Loucy (cell line): ENCODE results near the gene ZNF624.
"Not testable (repeated sequence)": the region's sequence is repeated elsewhere in the genome, so short reads cannot be mapped to it uniquely, and the experiment has no call there.

ENCODE experiments used
- EZH2phosphoT487 ChIP-seq: fragments of 200-600 bp; IDR thresholded peaks from 2 replicates; pipeline ENCODE4 v1.6.1; 2018; ENCODE audit warnings: antibody characterized with exemption, mild to moderate bottlenecking, moderate library complexity, borderline replicate concordance
- TF ChIP-seq, protein P1 (sequence below): fragments of 200-600 bp; sonication (generic); conservative IDR thresholded peaks from 2 replicates; pipeline ENCODE4 v1.5.1; 2014; ENCODE audit warnings: mild to moderate bottlenecking, antibody characterized with exemption, low read length

DNA sequence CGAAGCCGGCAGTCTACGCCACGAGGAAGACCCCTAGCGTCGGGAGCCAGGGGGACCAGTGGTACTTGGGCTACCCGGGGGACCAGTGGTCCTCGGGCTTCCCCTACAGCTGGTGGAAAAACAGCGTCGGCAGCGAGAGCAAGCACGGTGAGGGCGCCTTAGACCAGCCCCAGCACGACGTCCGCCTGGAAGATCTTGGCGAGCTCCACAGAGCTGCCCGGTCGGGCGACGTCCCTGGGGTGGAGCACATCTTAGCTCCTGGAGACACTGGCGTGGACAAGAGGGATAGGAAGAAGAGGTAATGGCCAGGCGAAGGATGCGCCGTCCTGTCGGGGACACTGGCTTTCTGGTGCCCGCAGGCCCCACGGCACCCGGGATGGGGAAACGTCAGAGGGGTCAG is 36.8 kb upstream of the ZNF624 start:
- TF ChIP-seq, protein P1, sequence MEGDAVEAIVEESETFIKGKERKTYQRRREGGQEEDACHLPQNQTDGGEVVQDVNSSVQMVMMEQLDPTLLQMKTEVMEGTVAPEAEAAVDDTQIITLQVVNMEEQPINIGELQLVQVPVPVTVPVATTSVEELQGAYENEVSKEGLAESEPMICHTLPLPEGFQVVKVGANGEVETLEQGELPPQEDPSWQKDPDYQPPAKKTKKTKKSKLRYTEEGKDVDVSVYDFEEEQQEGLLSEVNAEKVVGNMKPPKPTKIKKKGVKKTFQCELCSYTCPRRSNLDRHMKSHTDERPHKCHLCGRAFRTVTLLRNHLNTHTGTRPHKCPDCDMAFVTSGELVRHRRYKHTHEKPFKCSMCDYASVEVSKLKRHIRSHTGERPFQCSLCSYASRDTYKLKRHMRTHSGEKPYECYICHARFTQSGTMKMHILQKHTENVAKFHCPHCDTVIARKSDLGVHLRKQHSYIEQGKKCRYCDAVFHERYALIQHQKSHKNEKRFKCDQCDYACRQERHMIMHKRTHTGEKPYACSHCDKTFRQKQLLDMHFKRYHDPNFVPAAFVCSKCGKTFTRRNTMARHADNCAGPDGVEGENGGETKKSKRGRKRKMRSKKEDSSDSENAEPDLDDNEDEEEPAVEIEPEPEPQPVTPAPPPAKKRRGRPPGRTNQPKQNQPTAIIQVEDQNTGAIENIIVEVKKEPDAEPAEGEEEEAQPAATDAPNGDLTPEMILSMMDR = not testable (repeated sequence)
- TF ChIP-seq EZH2phosphoT487 = not testable (repeated sequence)
